ENCODE results near the gene ZNF583.

ZNF583 gene

GRCh38 chr19:56367829-56368711, 36.1 kb upstream of the ZNF583 start:
- Histone ChIP-seq H3K27ac (ENCODE audit: extremely low read depth, low read depth, low read length) (peak overlapping the region; percentile 56), H3K4me3 (ENCODE audit: low read depth, low read length) (peak overlapping the region; percentile 67)
- CTCF ChIA-PET: interaction anchor here (0.5 to 1.4 kb wide), 4 partner anchors 17 to 387 kb away, joined by 3 to 5 read pairs (median 4); no protein-coding TSS in a partner anchor
- TF ChIP-seq ZNF580 (tag by site-specific recombination; IDR thresholded peaks at IDR 0.05): no peak
- no peak for TF ChIP-seq ZNF629 (tag by site-specific recombination; IDR thresholded peaks at IDR 0.05)
- TF ChIP-seq ZBTB48 (tag by site-specific recombination; IDR thresholded peaks at IDR 0.05): peak; percentile 52; the same call in 1 of the 2 replicates
- no peak for TF ChIP-seq ZNF292 (tag by site-specific recombination; IDR thresholded peaks at IDR 0.05; ENCODE audit: borderline replicate concordance, low read depth)
- TF ChIP-seq ZNF426 (tag by site-specific recombination; IDR thresholded peaks at IDR 0.05): no peak
- TF ChIP-seq ZNF37A (tag by site-specific recombination; IDR thresholded peaks at IDR 0.05): no peak
- no peak for TF ChIP-seq ZNF558 (tag by site-specific recombination; IDR thresholded peaks at IDR 0.05)
- TF ChIP-seq WT1 (tag by site-specific recombination; IDR thresholded peaks at IDR 0.05): no peak
- TF ChIP-seq TCF7L2 (IDR thresholded peaks at IDR 0.05; ENCODE audit: borderline replicate concordance, low read depth, low read length): no peak
- TF ChIP-seq ATF2 (tag by site-specific recombination; IDR thresholded peaks at IDR 0.05; ENCODE audit: low read depth): no peak
- TF ChIP-seq ZSCAN5A (tag by site-specific recombination; IDR thresholded peaks at IDR 0.05): no peak
- TF ChIP-seq ZNF362 (tag by site-specific recombination; IDR thresholded peaks at IDR 0.05): no peak
- no peak for TF ChIP-seq KLF10 (tag by site-specific recombination; IDR thresholded peaks at IDR 0.05)
- TF ChIP-seq ZNF350 (tag by site-specific recombination; IDR thresholded peaks at IDR 0.05): no peak
- TF ChIP-seq ZNF274 (IDR thresholded peaks at IDR 0.05; ENCODE audit: low read length): no peak
- TF ChIP-seq ZNF274 (tag by site-specific recombination; IDR thresholded peaks at IDR 0.05; ENCODE audit: borderline replicate concordance): no peak
- no peak for TF ChIP-seq ZNF677 (tag by site-specific recombination; IDR thresholded peaks at IDR 0.05)
- no peak for TF ChIP-seq ZNF239 (tag by site-specific recombination; IDR thresholded peaks at IDR 0.05)
- TF ChIP-seq ZBTB20 (tag by site-specific recombination; IDR thresholded peaks at IDR 0.05): peak; percentile 68; the same call in 1 of the 2 replicates
- no peak for TF ChIP-seq ZNF654 (tag by site-specific recombination; IDR thresholded peaks at IDR 0.05; ENCODE audit: low read depth)
- no peak for TF ChIP-seq BCL11B (tag by site-specific recombination; IDR thresholded peaks at IDR 0.05; ENCODE audit: low read depth)
- TF ChIP-seq MYNN (tag by site-specific recombination; IDR thresholded peaks at IDR 0.05; ENCODE audit: borderline replicate concordance): no peak
- no peak for TF ChIP-seq ZNF133 (tag by site-specific recombination; IDR thresholded peaks at IDR 0.05)
- TF ChIP-seq ELK4 (IDR thresholded peaks at IDR 0.05; ENCODE audit: borderline replicate concordance, low read depth, low read length): no peak
- TF ChIP-seq ZNF776 (tag by site-specific recombination; IDR thresholded peaks at IDR 0.05; ENCODE audit: borderline replicate concordance): no peak
- no peak for TF ChIP-seq ZNF16 (tag by site-specific recombination; IDR thresholded peaks at IDR 0.05; ENCODE audit: low read depth)
- TF ChIP-seq KLF9 (tag by site-specific recombination; IDR thresholded peaks at IDR 0.05; ENCODE audit: low read depth): peak; percentile 87
- TF ChIP-seq ZSCAN16 (tag by site-specific recombination; IDR thresholded peaks at IDR 0.05): no peak
- TF ChIP-seq TRIM28 (IDR thresholded peaks at IDR 0.05; ENCODE audit: borderline replicate concordance, low read length): no peak
- TF ChIP-seq HIC1 (tag by site-specific recombination; IDR thresholded peaks at IDR 0.05): no peak
- no peak for TF ChIP-seq HOXA7 (CRISPR knock-in tag; IDR thresholded peaks at IDR 0.05; ENCODE audit: borderline replicate concordance)

More at GRCh38 chr19:56367829-56368711, 36.1 kb upstream of the ZNF583 start:
- Histone ChIP-seq H3K36me3 (ENCODE audit: control insufficient read depth in 2 of 2, insufficient read depth in 1 of 2, low read length in 2 of 2) (peaks cover 3 to 35% of the 10 kb centered on the region in 2 experiments; a peak in 2 of 3 replicates), H3K9me3 (ENCODE audit: control insufficient read depth, insufficient read depth, low read depth, low read length) (no peaks in the 10 kb centered on the region), H3K4me1 (ENCODE audit: control insufficient read depth, insufficient read depth, low read length) (no peaks in the 10 kb centered on the region)
- POLR2A ChIA-PET: interaction anchor here (0.6 to 1.4 kb wide), 8 partner anchors 11 to 247 kb away, joined by 3 to 8 read pairs (median 4); partner anchors contain the start of genes ZNF583, ZNF71 and ZNF787

All from HEK293 (cell line).